B cell (primary cell): ENCODE results near the gene ZNF562. TPM values are rescaled to one million over a fixed set of nuclear protein-coding genes. Genes with fewer than 3 reads are reported as not detected.

Source experiments
- ATAC-seq: fragments of 200-7000 bp; cut with Tn5 transposase; one replicate; pipeline ENCODE4 v1.10.0; 2021; ENCODE audit warnings: low read depth, mild to moderate bottlenecking, moderate number of reproducible peaks, moderate library complexity
- CTCF ChIA-PET: fragments of 350-600 bp; sonication (Branson Sonifier 250); formaldehyde crosslinking; loops from one replicate; lab custom pipeline; 2021; ENCODE audit warnings: antibody characterized with exemption, inconsistent platforms; lab: Charles Lee
- POLR2A ChIA-PET: fragments of 350-600 bp; sonication (Branson Sonifier 250); formaldehyde crosslinking; loops from one replicate; lab custom pipeline; 2021; ENCODE audit warnings: antibody characterized with exemption; lab: Charles Lee
- DNase-seq: peaks from one replicate; pipeline ENCODE4 v3.0.0; 2013
- H2AFZ ChIP-seq: 2 replicates; pipeline ENCODE4 v1.6.1; 2012; ENCODE audit warnings: mild to moderate bottlenecking, low read depth, low read length; ENCODE audit not compliant: insufficient read depth, poor library complexity, severe bottlenecking
- H3K27ac ChIP-seq, 2 donors: 1 replicate in 1 of 2; 2 replicates in 1 of 2; pipeline ENCODE4 v1.5.1; 2012 to 2013; ENCODE audit warnings: low read length in 2 of 2, mild to moderate bottlenecking in 2 of 2, moderate library complexity in 1 of 2
- H3K27me3 ChIP-seq, 4 experiments: fragments of 200-600 bp in 1 of 4; sonication (generic) in 1 of 4; replicated peaks in 1 of 4; 1 replicate in 2 of 4; 2 replicates in 2 of 4; pipeline versions ENCODE4 v1.6.1 to v1.7.0; 2013 to 2016; ENCODE audit warnings: low read length in 3 of 4, mild to moderate bottlenecking in 2 of 4, mixed read lengths in 1 of 4, moderate library complexity in 1 of 4; ENCODE audit not compliant: insufficient read depth in 4 of 4, control insufficient read depth in 3 of 4; ENCODE audit errors: control extremely low read depth in 1 of 4
- H3K36me3 ChIP-seq, 2 experiments: replicated peaks in 1 of 2; 1 replicate in 1 of 2; 2 replicates in 1 of 2; pipeline versions ENCODE4 v1.6.1 to v1.7.1; 2013; ENCODE audit warnings: low read length in 1 of 2; ENCODE audit not compliant: insufficient read depth in 2 of 2, control insufficient read depth in 1 of 2; ENCODE audit errors: control extremely low read depth in 1 of 2, extremely low read depth in 1 of 2
- H3K4me1 ChIP-seq, 2 donors: fragments of 200-600 bp in 1 of 2; sonication (generic) in 1 of 2; 1 replicate in 1 of 2; 2 replicates in 1 of 2; pipeline versions ENCODE4 v1.5.1 to v1.6.1; 2013 to 2017; ENCODE audit warnings: low read length in 2 of 2; ENCODE audit not compliant: control insufficient read depth in 2 of 2, insufficient read depth in 2 of 2
- H3K4me2 ChIP-seq: replicated peaks from 2 replicates; pipeline ENCODE3; 2012; ENCODE audit warnings: mild to moderate bottlenecking, low read depth, low read length; ENCODE audit not compliant: poor library complexity, severe bottlenecking
- H3K4me3 ChIP-seq, 5 experiments: fragments of 200-600 bp in 1 of 5; sonication (generic) in 1 of 5; 1 replicate in 3 of 5; 2 replicates in 2 of 5; pipeline versions ENCODE4 v1.5.1 to v1.7.0; 2011 to 2016; ENCODE audit warnings: low read length in 4 of 5, mild to moderate bottlenecking in 4 of 5, low read depth in 2 of 5, control low read depth in 1 of 5, moderate library complexity in 1 of 5; ENCODE audit not compliant: insufficient read depth in 1 of 5; ENCODE audit errors: control extremely low read depth in 1 of 5, extremely low read depth in 1 of 5
- H3K79me2 ChIP-seq: fragments of 200-600 bp; sonication (generic); one replicate; pipeline ENCODE4 v1.6.0; 2016; ENCODE audit warnings: low read length; ENCODE audit not compliant: control insufficient read depth, insufficient read depth
- H3K9ac ChIP-seq: fragments of 200-600 bp; sonication (generic); 2 replicates; pipeline ENCODE4 v1.6.1; 2017; ENCODE audit warnings: mild to moderate bottlenecking, low read length, moderate library complexity
- H3K9me3 ChIP-seq, 3 donors: one replicate each; pipeline versions ENCODE4 v1.6.1 to v1.7.1; 2013; ENCODE audit warnings: low read length in 2 of 3; ENCODE audit not compliant: control insufficient read depth in 2 of 3, insufficient read depth in 1 of 3; ENCODE audit errors: control extremely low read depth in 1 of 3
- H4K20me1 ChIP-seq: 2 replicates; pipeline ENCODE4 v1.6.0; 2012; ENCODE audit warnings: mild to moderate bottlenecking, low read length; ENCODE audit not compliant: insufficient read depth, control insufficient read depth, poor library complexity, severe bottlenecking
- H3K27ac Mint-ChIP-seq: one replicate; pipeline ENCODE4 v1.8.0; 2021; ENCODE audit warnings: mixed read lengths
- H3K27me3 Mint-ChIP-seq: one replicate; pipeline ENCODE4 v1.8.0; 2021; ENCODE audit warnings: mixed read lengths
- H3K4me1 Mint-ChIP-seq: one replicate; pipeline ENCODE4 v1.8.0; 2021; ENCODE audit warnings: mixed read lengths
- H3K4me3 Mint-ChIP-seq: one replicate; pipeline ENCODE4 v1.8.0; 2021; ENCODE audit warnings: mixed read lengths
- H3K9me3 Mint-ChIP-seq: one replicate; pipeline ENCODE4 v1.8.0; 2022; ENCODE audit warnings: mixed read lengths; ENCODE audit not compliant: insufficient read depth
- CTCF ChIP-seq: fragments of 200-600 bp; IDR thresholded peaks from one replicate; pipeline ENCODE4 v1.8.0; 2022; ENCODE audit warnings: antibody characterized with exemption, mild to moderate bottlenecking
- EZH2 ChIP-seq: IDR thresholded peaks from 2 replicates; pipeline ENCODE4 v1.6.1; 2012; ENCODE audit warnings: borderline replicate concordance, low read depth, mild to moderate bottlenecking, moderate library complexity, low read length; ENCODE audit not compliant: insufficient read depth, poor library complexity, severe bottlenecking
- WGBS: methylation state at CpG from one replicate; pipeline ENCODE4 v1.1.5; 2013; ENCODE audit warnings: missing lambda C conversion rate; ENCODE audit not compliant: insufficient coverage; 5-methylcytosine and 5-hydroxymethylcytosine counted together
- intact Hi-C: fragments of 100-400 bp; cut with micrococcal nuclease; formaldehyde crosslinking; loops from one replicate; pipeline ENCODE4 v1.10.0; 2022
- polyA minus RNA-seq: library from RNA; depleted of rRNA, polyadenylated mRNA; stranded (reverse); fragments of >200 nt; gene quantifications from 2 replicates; pipeline ENCODE4 v1.2.3, GENCODE V29; 2012
- polyA plus RNA-seq: library from polyadenylated mRNA; depleted of rRNA; stranded (reverse); fragments of >200 nt; gene quantifications from 2 replicates; pipeline ENCODE4 v1.2.3, GENCODE V29; 2012
- total RNA-seq, 2 donors: library from RNA; stranded (reverse); fragments of 120-200 nt in 1 of 2; gene quantifications; 1 replicate in 1 of 2; 2 replicates in 1 of 2; pipeline versions ENCODE4 v1.2.3 to v1.2.4, GENCODE V29; 2013 to 2022

Gene ZNF562
- 27.9 and 31.8 TPM in 2 replicates for total RNA-seq
- total RNA-seq (2013) = 30.1 TPM
- 3.7 and 4.1 TPM in 2 replicates for polyA plus RNA-seq
- 12.2 and 12.3 TPM in 2 replicates for polyA minus RNA-seq

- Histone ChIP-seq H3K27ac (peak within 1 kb of the TSS; percentile 80 to 89), H3K9me3 (peaks cover 7 to 24% (median 11%) of the 10 kb centered on the region in 3 donors), H3K4me2 (peak within 1 kb of the TSS; percentile 79), H4K20me1 (no peaks in the 10 kb centered on the region), H2AFZ (peak within 1 kb of the TSS; percentile 96), H3K4me3 (peak within 1 kb of the TSS; percentile 74 to 95 (median 81)), H3K9ac (peak within 1 kb of the TSS; percentile 92), H3K27me3 (no peaks in the 10 kb centered on the region), H3K4me1 (peaks cover 3% of the 10 kb centered on the region in 2 donors), H3K79me2 (peaks cover 43% of the 10 kb centered on the region), H3K36me3 (peaks cover 3 to 6% of the 10 kb centered on the region in 2 experiments)
- ATAC-seq = peak; percentile 88
- no peak for TF ChIP-seq CTCF
- TF ChIP-seq EZH2 = no peak
- Mint-ChIP-seq H3K9me3 (peaks cover 17% of the 10 kb centered on the region), H3K4me3 (peak within 1 kb of the TSS; percentile 100), H3K4me1 (peaks cover 18% of the 10 kb centered on the region), H3K27ac (peak within 1 kb of the TSS; percentile 99), H3K27me3 (no peaks in the 10 kb centered on the region)
- under 1% methylated on average over 42 of the region's 42 CpGs for WGBS
- intact Hi-C loops = loop anchor here (1.0 to 10.0 kb wide), 4 partner anchors 54 to 120 kb away; partner anchors contain the start of genes ZNF121, ZNF561 and ZNF846
- ChIA-PET POLR2A (interaction anchor here (0.6 kb wide), 1 partner anchor 12 kb away, joined by 3 read pairs; no protein-coding TSS in a partner anchor), CTCF (interaction anchor here (0.7 kb wide), 1 partner anchor 118 kb away, joined by 3 read pairs; no protein-coding TSS in a partner anchor)
- peak; percentile 90 for DNase-seq
Measured at GRCh38 chr19:9674663-9675357, at the start of gene ZNF562. Gene ZNF562 (minus strand): TSS chr19:9675100. CDS start chr19:9660744, 14,356 bp downstream.

- Histone ChIP-seq H3K27ac (no peak overlapping the region), H3K4me2 (no peak overlapping the region), H3K9ac (no peak overlapping the region), H3K36me3 (no peaks in the 10 kb centered on the region), H3K4me3 (no peak overlapping the region), H2AFZ (no peak overlapping the region), H3K27me3 (no peaks in the 10 kb centered on the region), H3K79me2 (no peaks in the 10 kb centered on the region), H4K20me1 (no peaks in the 10 kb centered on the region), H3K4me1 (peaks cover 7% of the 10 kb centered on the region in 2 donors), H3K9me3 (peaks cover 0 to 16% (median 15%) of the 10 kb centered on the region in 3 donors)
- TF ChIP-seq EZH2 (no peak), CTCF (no peak)
- ChIA-PET POLR2A (no interaction called here), CTCF (no interaction called here)
- peaks cover 3% of the 10 kb centered on the region for H3K27me3 Mint-ChIP-seq
- no peak overlapping the region for H3K4me3 Mint-ChIP-seq
- peaks cover 13% of the 10 kb centered on the region for H3K4me1 Mint-ChIP-seq
- DNase-seq = no peak
- peaks cover 10% of the 10 kb centered on the region for H3K9me3 Mint-ChIP-seq
- intact Hi-C loops = no loop called here
- ATAC-seq = no peak
- H3K27ac Mint-ChIP-seq = no peak overlapping the region
- no CpG with 5 or more reads among the region's 4 CpGs for WGBS
Measured at GRCh38 chr19:9724157-9724556, 49.3 kb upstream of the ZNF562 start.
